Esophagus squamous epithelium (tissue), 5 donors: ENCODE measurements around the gene MALL. TPM values are rescaled to one million over a fixed set of nuclear protein-coding genes. Genes with fewer than 3 reads are reported as not detected.
"Not testable (repeated sequence)": the region's sequence is repeated elsewhere in the genome, so short reads cannot be mapped to it uniquely, and the experiment has no call there.

Experiments used
- DNase-seq: peaks from one replicate; lab custom pipeline; 2025; lab: John Stamatoyannopoulos, UW
- H3K27ac ChIP-seq, 4 donors: fragments of 200-600 bp; sonication (generic); one replicate each; pipeline ENCODE4 v1.5.1; 2016 to 2019; ENCODE audit warnings: mild to moderate bottlenecking in 1 of 4
- H3K27me3 ChIP-seq, 4 donors: fragments of 200-600 bp; sonication (generic); 1 replicate in 3 of 4; 2 replicates in 1 of 4; pipeline versions ENCODE4 v1.5.1 to v1.6.0; 2017 to 2021; ENCODE audit warnings: antibody characterized with exemption in 1 of 4
- H3K36me3 ChIP-seq, 3 donors: fragments of 200-600 bp; sonication (generic); one replicate each; pipeline ENCODE4 v1.5.1; 2016 to 2019
- H3K4me1 ChIP-seq, 3 donors: fragments of 200-600 bp; sonication (generic); one replicate each; pipeline ENCODE4 v1.5.1; 2017 to 2019
- H3K4me3 ChIP-seq, 4 donors: fragments of 200-600 bp; sonication (generic); 1 replicate in 3 of 4; 2 replicates in 1 of 4; pipeline ENCODE4 v1.5.1; 2016 to 2019; ENCODE audit warnings: mild to moderate bottlenecking in 2 of 4, moderate library complexity in 1 of 4
- H3K9me3 ChIP-seq, 3 donors: fragments of 200-600 bp; sonication (generic); one replicate each; pipeline ENCODE4 v1.5.1; 2016 to 2019
- WGBS, 2 donors: methylation state at CpG; one replicate each; pipeline ENCODE4 v1.1.5; 2018; 5-methylcytosine and 5-hydroxymethylcytosine counted together
- intact Hi-C: fragments of 100-400 bp; cut with DNase I; formaldehyde crosslinking; loops from one replicate; pipeline ENCODE4 v1.15.0; 2022
- total RNA-seq, 4 donors: library from RNA; depleted of rRNA; stranded (reverse); fragments of >200 nt; gene quantifications; one replicate each; pipeline ENCODE4 v1.1.0, GENCODE V29; 2016
- donor health status: DM: yes; HTN: yes; CAD: no.

The MALL gene
- total RNA-seq, 4 donors from 2014 or later, result 146 to 534 (median 225) TPM

GRCh38 chr2:110053688-110054087 lies 61.9 kb downstream of the MALL start:
- WGBS, 2 donors, result no CpG with 5 or more reads among the region's 5 CpGs
- H3K9me3 ChIP-seq, DNase-seq, H3K27ac ChIP-seq, H3K4me3 ChIP-seq, H3K36me3 ChIP-seq, H3K4me1 ChIP-seq, H3K27me3 ChIP-seq, intact Hi-C loops: not testable (repeated sequence)

DNA sequence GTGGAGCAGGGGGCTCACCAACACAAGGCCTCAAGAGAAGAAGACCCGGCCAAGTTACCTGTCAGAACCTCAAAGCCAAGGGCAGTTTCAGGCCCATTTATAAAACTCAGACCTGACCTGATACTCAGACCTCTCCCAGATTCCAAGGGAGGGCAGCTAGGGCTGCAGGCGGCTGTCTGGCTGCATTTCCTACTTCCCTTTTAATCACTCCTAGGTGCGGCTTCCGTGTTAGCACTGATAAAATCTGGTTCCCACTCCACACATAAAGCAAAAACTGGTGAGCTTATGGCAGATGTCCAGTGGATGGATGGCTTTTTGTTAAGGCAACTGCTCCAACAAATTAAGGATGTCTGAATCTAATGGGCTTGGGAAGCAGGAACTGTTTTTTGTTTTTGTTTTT lies 63.5 kb downstream of the MALL start:
- H3K27ac ChIP-seq, H3K27me3 ChIP-seq, DNase-seq, intact Hi-C loops, H3K36me3 ChIP-seq, H3K4me1 ChIP-seq, H3K4me3 ChIP-seq, H3K9me3 ChIP-seq: not testable (repeated sequence)
- no CpG with 5 or more reads among the region's 4 CpGs for WGBS, 2 donors

DNA sequence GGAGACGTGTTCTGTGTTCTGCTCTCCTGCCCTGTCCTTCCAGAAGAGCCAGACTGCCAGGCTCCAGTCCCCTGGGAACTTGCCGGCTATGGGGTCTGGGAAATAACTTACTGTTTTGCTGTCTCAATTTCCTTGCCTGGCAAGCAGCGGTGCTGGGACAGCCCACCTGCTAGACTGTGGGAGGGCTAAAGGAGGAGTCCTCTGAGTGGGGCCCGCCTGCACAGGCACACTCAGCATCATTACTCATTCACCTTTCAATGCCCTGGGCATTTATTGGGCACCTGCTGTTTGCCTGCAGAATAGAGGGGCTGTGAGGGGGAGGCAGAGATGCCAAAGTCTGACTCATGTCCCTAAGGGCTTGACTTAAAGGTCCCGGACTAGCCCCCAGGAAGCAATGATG lies 65.4 kb downstream of the MALL start:
- intact Hi-C loops, H3K9me3 ChIP-seq, DNase-seq, H3K27ac ChIP-seq, H3K4me1 ChIP-seq, H3K36me3 ChIP-seq, H3K27me3 ChIP-seq, H3K4me3 ChIP-seq: not testable (repeated sequence)
- WGBS, 2 donors, result no CpG with 5 or more reads among the region's 5 CpGs

- intact Hi-C loops, DNase-seq, H3K27me3 ChIP-seq, H3K9me3 ChIP-seq, H3K36me3 ChIP-seq, H3K27ac ChIP-seq, H3K4me1 ChIP-seq, H3K4me3 ChIP-seq: not testable (repeated sequence)
- no CpG with 5 or more reads among the region's 5 CpGs for WGBS, 2 donors
These were observed 65.9 kb downstream of the MALL start for GRCh38 chr2:110049769-110050168.

- intact Hi-C loops, DNase-seq: not testable (repeated sequence)
- 85 to 100% methylated on average over 2 of the region's 16 CpGs for WGBS, 2 donors
These were observed 67.1 kb downstream of the MALL start for GRCh38 chr2:110048255-110049197.

DNA sequence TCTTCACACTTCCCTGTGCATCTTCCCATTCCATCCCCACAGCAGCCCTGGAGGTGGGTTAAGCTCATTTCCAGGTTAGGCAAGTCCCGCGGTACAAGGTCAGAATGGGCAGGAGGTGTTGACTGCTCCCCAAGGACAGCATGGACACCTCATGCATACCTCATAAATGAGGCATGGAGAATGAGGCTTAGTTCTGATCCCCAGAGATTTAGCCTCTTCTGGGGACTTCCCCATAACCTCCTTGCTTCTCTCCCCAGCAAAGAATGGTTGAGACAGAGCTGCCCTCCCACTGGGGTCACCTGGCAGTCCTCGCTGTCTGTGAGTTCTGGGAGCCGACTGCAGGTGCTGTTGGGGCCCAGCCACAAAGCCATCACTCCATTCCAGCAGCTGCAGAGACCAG lies 68.4 kb downstream of the MALL start:
- H3K4me3 ChIP-seq, H3K4me1 ChIP-seq, H3K36me3 ChIP-seq, DNase-seq, H3K27ac ChIP-seq, intact Hi-C loops, H3K9me3 ChIP-seq, H3K27me3 ChIP-seq: not testable (repeated sequence)
- no CpG with 5 or more reads among the region's 4 CpGs for WGBS, 2 donors

More at GRCh38 chr2:110048255-110049197, 67.1 kb downstream of the MALL start:
- not testable (repeated sequence) for H3K27ac ChIP-seq, H3K27me3 ChIP-seq, H3K4me1 ChIP-seq, H3K36me3 ChIP-seq, H3K4me3 ChIP-seq, H3K9me3 ChIP-seq

DNA sequence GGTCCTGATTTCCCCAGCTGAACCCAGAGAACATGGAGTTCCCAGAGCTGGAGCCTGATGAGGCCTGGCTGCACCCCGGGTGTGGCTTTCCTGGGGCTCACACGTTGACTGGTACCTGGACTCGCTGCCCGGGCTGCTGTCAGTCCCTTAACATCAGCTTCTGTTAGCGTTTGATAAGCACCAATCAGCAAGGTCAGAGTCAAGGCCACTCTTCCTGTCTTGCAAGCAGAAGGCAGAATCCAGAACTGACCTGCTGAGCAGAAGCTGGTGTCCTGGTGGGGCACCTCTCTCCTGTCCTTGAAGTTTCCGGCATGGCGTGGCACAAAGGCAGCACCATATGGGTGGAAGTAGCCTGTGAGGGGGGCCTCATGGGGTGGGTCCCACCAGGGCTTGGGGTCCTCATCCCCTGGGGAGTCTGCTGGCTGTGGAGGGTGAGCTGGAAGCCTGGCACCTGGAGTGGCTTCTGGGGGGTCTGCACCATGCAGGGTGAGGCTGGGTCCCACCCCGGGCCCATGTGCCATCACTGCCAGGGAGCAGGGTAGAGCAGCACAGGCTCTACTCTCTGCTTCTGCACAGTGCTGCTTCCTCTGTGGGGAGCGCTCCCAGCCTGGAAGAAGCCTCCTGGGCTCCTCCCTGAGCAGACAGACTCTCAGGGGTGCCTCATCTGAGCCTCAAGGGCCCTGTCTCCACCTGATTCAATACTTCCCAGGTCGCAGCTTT lies 73.5 kb downstream of the MALL start:
- H3K9me3 ChIP-seq, H3K27ac ChIP-seq, H3K4me3 ChIP-seq, H3K36me3 ChIP-seq, H3K4me1 ChIP-seq, H3K27me3 ChIP-seq, intact Hi-C loops, DNase-seq: not testable (repeated sequence)
- WGBS, 2 donors, result no CpG with 5 or more reads among the region's 10 CpGs

DNA sequence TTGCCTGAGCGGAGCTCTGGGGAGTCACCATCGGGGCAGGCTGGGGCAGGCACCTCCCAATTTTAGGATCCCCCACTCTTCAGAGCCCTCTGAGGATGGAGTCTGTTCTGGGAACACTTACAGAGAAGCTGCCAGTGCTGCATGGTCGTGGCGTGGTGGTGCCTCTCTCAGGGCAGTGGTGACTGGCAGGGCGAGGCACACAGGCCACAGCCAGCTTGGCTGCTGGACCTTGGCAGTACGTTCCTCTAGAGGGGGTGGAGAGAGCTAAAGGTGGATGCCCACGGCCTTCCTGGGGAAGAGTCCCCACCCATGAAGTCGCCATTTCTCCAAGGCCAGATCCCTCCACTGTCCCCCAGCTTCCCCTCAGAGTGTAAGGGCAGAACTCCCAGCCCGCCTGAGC lies 78.3 kb downstream of the MALL start:
- DNase-seq, H3K9me3 ChIP-seq, H3K27ac ChIP-seq, H3K4me3 ChIP-seq, H3K4me1 ChIP-seq, H3K36me3 ChIP-seq, H3K27me3 ChIP-seq, intact Hi-C loops: not testable (repeated sequence)
- no CpG with 5 or more reads among the region's 9 CpGs for WGBS, 2 donors

DNA sequence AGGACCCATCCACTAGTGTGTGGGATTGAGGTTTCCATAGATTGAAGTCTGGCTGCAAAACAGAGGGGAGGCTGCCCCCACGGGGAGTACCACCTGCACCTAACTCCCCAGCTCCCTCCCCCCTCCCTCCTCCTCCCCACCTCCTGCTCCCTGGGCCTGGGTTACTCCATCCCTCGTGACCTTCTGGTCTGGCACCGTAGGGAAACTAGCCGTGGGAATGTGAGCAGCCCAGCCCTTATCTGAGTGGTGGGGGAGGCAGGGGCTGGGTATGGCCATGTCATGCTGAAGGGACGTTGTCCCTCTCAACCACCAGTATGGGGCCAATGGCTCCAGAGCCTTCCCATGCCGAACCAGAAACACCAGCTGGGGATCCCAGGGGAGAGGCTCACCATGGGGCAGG lies 80.2 kb downstream of the MALL start:
- WGBS, 2 donors, result no CpG with 5 or more reads among the region's 6 CpGs
- intact Hi-C loops, H3K4me3 ChIP-seq, DNase-seq, H3K4me1 ChIP-seq, H3K36me3 ChIP-seq, H3K27me3 ChIP-seq, H3K9me3 ChIP-seq, H3K27ac ChIP-seq: not testable (repeated sequence)

- H3K36me3 ChIP-seq, H3K4me1 ChIP-seq, H3K27ac ChIP-seq, H3K27me3 ChIP-seq, intact Hi-C loops, H3K4me3 ChIP-seq, H3K9me3 ChIP-seq, DNase-seq: not testable (repeated sequence)
- WGBS, 2 donors, result no CpG with 5 or more reads among the region's 10 CpGs
These were observed 80.7 kb downstream of the MALL start for GRCh38 chr2:110034935-110035334.
